DMS153 treated with DMSO at 0.1 percent for 48 hours (cell line): ENCODE data around the gene RAB3IP.
A peak's percentile ranks its signal among the peaks of the same experiment; 100 is the strongest.
"Not testable (repeated sequence)": the region's sequence is repeated elsewhere in the genome, so short reads cannot be mapped to it uniquely, and the experiment has no call there.

Source experiments
- DNase-seq: peaks from one replicate; lab custom pipeline; 2025; ENCODE audit not compliant: unreplicated experiment; lab: John Stamatoyannopoulos, UW

The RAB3IP gene

GRCh38 chr12:69755302-69755701, 16.6 kb downstream of the RAB3IP start:
- no peak for DNase-seq

DNA sequence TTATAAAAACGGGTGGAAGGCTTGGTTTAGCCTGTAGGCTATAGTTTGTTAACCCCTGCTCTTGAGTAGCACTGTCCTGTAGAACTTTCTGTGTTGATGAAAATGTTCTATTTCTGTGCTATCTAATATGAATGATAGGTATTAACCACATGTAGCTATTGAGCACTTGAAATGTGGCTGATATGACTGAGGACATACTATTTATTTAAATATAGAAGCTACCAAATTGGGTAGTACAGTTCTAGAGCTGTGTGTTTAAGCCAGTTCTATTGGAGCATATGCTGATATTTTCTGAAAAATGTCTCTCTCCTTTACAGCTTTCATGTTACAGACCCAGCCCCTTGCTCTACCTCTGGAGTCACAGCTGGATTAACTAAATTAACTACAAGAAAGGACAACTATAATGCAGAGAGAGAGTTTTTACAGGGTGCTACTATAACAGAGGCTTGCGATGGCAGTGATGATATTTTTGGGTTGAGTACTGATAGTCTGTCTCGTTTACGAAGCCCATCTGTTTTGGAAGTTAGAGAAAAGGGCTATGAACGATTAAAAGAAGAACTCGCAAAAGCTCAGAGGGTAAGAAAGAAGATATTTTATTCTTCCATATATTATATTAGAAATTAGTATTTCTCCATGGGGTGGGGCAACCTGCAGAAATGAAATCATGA, 17.6 kb downstream of the RAB3IP start:
- DNase-seq, result no peak

DNA sequence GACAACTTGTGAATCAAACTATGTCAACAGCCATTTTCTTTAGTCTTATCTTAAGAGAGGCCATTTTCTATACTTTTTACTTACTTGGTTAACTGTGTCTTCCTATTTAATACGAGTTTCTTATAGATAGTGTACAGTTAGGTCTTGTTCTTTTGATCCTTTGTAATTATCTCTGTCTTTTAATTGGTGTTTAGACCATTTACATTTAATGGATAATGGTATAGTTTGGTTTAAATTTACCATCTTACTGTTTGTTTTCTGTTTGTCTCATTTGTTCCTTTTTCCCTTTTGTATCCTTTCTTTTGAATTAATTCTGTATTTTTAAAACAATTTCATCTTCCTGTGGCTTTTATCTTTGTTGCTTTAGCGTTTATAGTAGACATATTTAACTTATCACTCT, 19.4 kb downstream of the RAB3IP start:
- DNase-seq, result no peak

DNA sequence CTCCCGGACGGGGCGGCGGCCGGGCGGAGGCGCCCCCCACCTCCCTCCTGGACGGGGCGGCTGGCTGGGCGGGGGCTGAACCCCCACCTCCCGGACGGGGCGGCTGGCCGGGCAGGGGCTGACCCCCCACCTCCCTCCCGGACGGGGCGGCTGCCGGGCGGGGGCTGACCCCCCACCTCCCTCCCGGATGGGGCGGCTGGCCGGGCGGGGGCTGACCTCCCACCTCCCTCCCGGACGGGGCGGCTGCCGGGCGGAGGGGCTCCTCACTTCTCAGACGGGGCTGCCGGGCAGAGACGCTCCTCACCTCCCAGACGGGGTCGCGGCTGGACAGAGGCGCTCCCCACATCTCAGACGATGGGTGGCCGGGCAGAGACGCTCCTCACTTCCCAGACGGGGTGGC, 20.9 kb downstream of the RAB3IP start:
- not testable (repeated sequence) for DNase-seq

GRCh38 chr12:69765515-69765914, 26.9 kb downstream of the RAB3IP start:
- DNase-seq, result no peak

DNA sequence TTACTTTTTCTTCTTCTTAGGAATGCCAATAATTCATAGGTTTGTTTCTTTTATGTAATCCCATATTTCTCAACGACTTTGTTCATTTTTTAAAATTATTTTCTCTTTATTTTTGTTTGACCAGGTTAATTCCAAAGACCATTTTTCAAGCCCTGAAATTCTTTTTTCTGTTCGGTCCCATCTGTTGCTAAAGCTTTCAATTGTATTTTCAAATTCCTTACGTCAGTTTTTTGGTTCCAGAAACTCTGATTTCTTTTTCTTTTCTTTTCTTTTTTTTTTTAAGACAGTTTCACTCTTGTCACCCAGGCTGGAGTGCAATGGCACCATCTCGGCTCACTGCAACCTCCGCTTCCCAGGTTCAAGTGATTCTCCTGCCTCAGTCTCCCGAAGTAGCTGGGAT, 27.6 kb downstream of the RAB3IP start:
- no peak for DNase-seq

- DNase-seq, result no peak
These were observed 41.3 kb downstream of the RAB3IP start for GRCh38 chr12:69779928-69780327.

GRCh38 chr12:69783365-69783764, 44.7 kb downstream of the RAB3IP start:
- DNase-seq, result no peak

DNA sequence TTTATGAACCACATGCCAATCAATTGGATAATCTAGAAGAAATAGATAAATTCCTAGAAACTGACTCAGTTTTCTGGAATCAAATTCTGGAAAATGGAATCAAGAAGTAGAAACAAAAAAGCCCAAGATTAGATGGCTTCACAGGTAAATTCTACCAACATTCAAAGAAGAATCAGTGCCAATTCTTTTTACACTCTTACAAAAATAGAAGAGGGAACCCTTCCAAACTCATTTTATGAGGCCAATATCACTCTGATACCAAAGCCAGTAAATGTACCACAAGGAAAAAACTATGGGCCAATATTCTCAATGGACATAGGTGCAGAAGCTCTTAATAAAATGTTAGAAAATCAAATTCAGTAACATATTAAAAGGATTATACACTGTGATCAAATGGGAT, 50.7 kb downstream of the RAB3IP start:
- DNase-seq, result no peak

- DNase-seq, result no peak
These were observed 53.9 kb downstream of the RAB3IP start for GRCh38 chr12:69792533-69792932.

DNA sequence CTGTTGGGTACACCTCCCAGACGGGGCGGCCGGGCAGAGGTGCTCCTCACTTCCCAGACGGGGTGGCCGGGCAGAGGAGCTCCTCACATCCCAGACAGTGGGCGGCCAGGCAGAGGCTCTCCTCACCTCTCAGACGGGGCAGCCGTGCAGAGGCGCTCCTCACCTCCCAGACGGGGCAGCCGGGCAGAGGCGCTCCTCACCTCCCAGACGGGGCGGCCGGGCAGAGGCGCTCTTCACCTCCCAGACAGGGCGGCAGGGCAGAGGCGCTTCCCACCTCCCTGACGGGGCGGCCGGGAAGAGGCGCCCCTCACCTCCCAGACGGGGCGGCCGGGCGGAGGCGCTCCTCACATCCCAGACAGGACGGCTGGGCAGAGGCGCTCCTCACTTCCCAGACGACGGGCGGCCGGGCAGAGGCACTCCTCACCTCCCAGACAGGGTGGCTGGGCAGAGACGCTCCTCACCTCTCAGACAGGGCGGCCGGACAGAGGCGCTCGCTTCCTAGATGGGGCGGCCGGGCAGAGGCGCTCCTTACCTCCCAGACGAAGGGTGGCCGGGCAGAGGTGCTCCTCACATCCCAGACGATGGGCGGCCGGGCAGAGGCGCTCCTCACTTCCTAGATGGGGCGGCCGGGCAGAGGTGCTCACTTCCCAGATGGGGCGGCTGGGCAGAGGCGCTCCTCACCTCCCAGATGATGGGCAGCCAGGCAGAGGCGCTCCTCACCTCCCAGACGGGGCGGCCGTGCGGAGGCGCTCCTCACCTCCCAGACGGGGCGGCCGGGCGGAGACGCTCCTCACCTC, 68.6 kb downstream of the RAB3IP start:
- DNase-seq, result not testable (repeated sequence)

- DNase-seq, result no peak
These were observed 72.3 kb downstream of the RAB3IP start for GRCh38 chr12:69810870-69811498.

GRCh38 chr12:69816082-69816481, 77.4 kb downstream of the RAB3IP start:
- no peak for DNase-seq

DNA sequence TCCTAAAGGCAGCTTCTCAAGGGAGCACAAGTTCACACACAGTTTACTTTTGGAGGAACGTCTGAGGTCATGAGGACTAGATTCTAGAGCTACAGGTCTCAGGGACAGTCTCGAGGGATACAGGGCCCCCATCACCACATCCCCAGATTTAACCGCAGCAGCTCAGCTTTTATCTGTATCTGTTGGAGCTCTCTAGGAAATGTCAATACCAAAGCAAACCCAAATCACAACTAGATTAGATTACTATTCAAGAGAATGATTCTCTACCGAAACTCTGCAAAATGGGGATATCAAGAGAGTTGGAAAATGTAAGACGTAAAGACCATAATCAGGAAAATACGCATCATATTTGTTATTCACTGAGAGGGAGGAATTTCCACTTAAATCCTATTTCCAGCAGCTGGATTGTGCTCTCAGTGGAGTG, 82.4 kb downstream of the RAB3IP start:
- DNase-seq, result no peak

- DNase-seq, result peak; percentile 15
These were observed 82.9 kb downstream of the RAB3IP start for GRCh38 chr12:69821456-69822159.

GRCh38 chr12:69822201-69822860, 83.7 kb downstream of the RAB3IP start:
- DNase-seq, result no peak

GRCh38 chr12:69824028-69824427, 85.4 kb downstream of the RAB3IP start:
- no peak for DNase-seq

DNA sequence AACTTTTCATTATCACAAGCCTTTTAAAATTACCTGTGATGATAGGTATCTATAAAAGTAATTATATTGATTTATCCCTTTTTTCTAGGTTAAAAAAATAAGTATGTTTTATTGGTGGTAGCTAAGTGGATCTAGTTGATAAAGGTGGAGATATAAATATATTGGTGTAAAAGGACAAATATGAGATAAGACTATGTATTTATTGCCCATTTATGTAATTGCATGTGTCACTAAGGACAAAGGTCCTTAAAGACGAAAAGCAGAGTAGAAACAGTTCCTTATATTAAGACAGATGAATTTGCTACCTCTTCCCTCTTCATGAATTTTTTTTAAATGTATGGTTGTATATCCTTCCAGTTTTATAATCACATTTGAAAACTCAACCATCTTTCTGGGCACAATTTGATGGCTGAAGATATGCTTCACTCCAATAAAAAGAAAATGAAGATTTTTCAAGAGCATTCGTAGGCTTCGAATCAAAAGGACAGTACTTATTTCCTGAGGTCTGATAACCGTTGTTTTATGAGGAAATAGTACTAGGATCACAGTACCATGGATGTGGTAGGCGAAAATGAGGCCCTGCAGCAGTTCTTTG, 86.4 kb downstream of the RAB3IP start, which contains the start of gene MYRFL:
TSS of gene MYRFL (plus strand) at position 262 of the 595 bp plus-strand sequence. CDS start at position 553, 291 bp downstream.
- DNase-seq, result no peak

GRCh38 chr12:69828897-69829296, 90.2 kb downstream of the RAB3IP start:
- no peak for DNase-seq

DNA sequence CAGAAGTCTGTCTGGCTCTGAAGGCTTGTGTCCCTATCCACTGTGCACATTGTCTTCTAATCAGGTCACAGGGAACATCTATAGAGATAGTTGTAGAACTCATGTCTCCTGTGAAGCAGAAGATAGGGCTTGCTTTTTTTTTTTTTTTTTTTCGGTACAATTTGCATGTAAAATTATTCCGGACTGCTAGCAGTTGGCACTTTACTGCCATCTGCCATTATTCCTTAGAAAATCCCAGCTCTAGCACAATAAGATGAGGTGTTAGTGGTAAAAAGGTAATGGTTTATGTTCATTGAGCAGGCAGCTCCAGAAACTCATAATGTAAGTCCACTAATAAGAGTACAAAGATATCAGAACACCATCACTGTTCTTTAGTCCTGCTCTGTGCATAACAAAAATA, 95.0 kb downstream of the RAB3IP start:
- no peak for DNase-seq
